Activated T-cell treated with anti-CD3 and anti-CD28 coated beads, Interleukin-2, amount 50 U/mL, for 24 hours (primary cell): Measurements from ENCODE around the gene IL4R.

Experiments
- DNase-seq: peaks from one replicate; pipeline ENCODE4 v3.0.0-alpha.2; 2020
- H3K27ac Mint-ChIP-seq: 2 replicates; pipeline ENCODE4 v1.8.0; 2020; ENCODE audit warnings: mild to moderate bottlenecking, mixed read lengths
- H3K27me3 Mint-ChIP-seq: 2 replicates; pipeline ENCODE4 v1.8.0; 2020; ENCODE audit warnings: mixed read lengths
- H3K36me3 Mint-ChIP-seq: 2 replicates; pipeline ENCODE4 v1.8.0; 2020; ENCODE audit warnings: low read depth, mixed read lengths
- H3K4me1 Mint-ChIP-seq: 2 replicates; pipeline ENCODE4 v1.8.0; 2020; ENCODE audit warnings: low read depth, mixed read lengths
- H3K4me3 Mint-ChIP-seq: 2 replicates; pipeline ENCODE4 v1.8.0; 2020; ENCODE audit warnings: mild to moderate bottlenecking, moderate library complexity, mixed read lengths
- H3K9me3 Mint-ChIP-seq: 2 replicates; pipeline ENCODE4 v1.8.0; 2020; ENCODE audit warnings: mixed read lengths

IL4R gene

DNA sequence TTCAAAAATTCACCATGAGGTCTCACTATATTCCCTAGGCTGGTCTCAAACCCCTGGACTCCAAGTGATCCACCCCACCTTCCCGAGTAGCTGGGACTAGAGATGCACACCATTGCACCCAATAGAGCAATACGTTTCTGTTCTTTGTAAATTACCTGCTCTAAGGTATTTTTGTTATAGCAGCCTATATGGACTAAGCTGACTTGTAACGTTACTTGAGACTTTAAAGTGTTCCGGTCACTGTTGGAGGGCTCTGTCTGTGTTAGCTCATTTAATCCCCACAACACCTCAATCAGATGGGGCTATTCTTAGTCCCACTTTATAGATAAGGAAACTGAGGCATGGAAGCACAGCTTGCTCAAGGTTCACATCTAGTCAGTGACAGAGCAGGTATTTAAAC lies 25.4 kb downstream of the IL4R start:
- H3K4me1 Mint-ChIP-seq, result peaks cover 33% of the 10 kb centered on the region
- H3K9me3 Mint-ChIP-seq, result no peaks in the 10 kb centered on the region
- H3K27ac Mint-ChIP-seq, result peak overlapping the region; percentile 76
- H3K36me3 Mint-ChIP-seq, result peaks cover 98% of the 10 kb centered on the region
- H3K27me3 Mint-ChIP-seq, result no peaks in the 10 kb centered on the region
- H3K4me3 Mint-ChIP-seq, result no peak overlapping the region
- no peak for DNase-seq

DNA sequence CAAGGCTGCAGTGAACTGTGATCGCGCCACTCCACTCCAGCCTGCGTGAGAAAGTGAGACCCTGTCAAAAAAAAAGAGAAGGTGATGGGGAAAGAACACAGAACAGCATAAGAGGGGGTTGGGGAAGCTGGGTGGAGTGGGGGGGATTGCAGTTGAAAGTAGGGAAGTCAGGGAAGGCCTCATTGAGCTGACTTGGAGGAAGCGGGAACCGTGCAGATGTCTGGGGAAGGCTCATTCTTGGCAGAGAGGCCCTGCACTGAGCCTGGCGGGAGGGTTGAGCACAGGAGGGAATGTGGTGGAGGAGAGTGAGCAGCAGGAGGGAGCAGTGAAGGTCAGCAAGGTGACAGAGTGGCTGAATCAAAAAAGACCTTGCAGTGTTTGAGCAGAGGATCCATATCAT lies 26.9 kb downstream of the IL4R start:
- Mint-ChIP-seq H3K36me3 (peaks cover 97% of the 10 kb centered on the region), H3K27me3 (no peaks in the 10 kb centered on the region), H3K9me3 (no peaks in the 10 kb centered on the region), H3K4me1 (peaks cover 23% of the 10 kb centered on the region), H3K27ac (peak overlapping the region; percentile 27), H3K4me3 (no peak overlapping the region)
- DNase-seq, result no peak

DNA sequence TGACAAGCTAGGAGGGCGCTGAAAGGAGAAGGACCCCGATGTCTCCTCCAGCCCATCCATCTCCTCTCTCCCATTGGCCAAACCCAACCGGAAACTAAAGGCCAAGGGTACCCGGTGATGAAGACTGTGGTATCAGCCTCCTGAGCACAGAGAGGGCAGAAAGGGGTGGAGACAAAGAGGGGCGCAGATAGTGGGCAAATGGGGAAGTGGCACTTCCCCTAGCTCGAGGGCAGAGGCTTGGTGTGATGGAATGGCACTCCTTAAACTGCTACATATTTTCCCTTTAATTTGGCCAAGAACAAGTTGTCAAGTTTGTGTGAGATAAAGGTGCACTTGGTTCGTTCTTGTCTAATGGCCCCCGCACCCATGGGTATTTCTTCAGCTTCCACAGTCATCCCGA lies 27.8 kb downstream of the IL4R start:
- no peak for DNase-seq
- H3K4me1 Mint-ChIP-seq, result peaks cover 18% of the 10 kb centered on the region
- peaks cover 96% of the 10 kb centered on the region for H3K36me3 Mint-ChIP-seq
- H3K27ac Mint-ChIP-seq, result peak overlapping the region; percentile 27
- no peaks in the 10 kb centered on the region for H3K27me3 Mint-ChIP-seq
- H3K9me3 Mint-ChIP-seq, result no peaks in the 10 kb centered on the region
- H3K4me3 Mint-ChIP-seq, result no peak overlapping the region

DNA sequence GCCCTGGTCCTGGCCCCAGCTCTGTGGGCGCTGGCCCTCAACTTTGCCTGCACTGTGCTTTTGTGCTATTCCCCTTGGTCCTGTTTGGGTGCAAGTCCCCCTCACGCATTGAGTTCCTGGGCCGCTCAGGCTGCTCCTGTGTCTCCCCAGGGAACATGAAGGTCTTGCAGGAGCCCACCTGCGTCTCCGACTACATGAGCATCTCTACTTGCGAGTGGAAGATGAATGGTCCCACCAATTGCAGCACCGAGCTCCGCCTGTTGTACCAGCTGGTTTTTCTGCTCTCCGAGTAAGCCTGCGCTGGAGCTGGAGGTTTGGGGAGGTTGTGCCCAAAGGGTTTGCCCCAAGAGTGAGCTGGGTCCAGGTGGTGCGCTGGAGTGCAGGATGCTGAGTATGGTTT lies 28.2 kb downstream of the IL4R start:
- Mint-ChIP-seq H3K36me3 (peaks cover 98% of the 10 kb centered on the region), H3K4me3 (no peak overlapping the region), H3K27ac (no peak overlapping the region), H3K27me3 (no peaks in the 10 kb centered on the region), H3K4me1 (peaks cover 20% of the 10 kb centered on the region), H3K9me3 (no peaks in the 10 kb centered on the region)
- no peak for DNase-seq

DNA sequence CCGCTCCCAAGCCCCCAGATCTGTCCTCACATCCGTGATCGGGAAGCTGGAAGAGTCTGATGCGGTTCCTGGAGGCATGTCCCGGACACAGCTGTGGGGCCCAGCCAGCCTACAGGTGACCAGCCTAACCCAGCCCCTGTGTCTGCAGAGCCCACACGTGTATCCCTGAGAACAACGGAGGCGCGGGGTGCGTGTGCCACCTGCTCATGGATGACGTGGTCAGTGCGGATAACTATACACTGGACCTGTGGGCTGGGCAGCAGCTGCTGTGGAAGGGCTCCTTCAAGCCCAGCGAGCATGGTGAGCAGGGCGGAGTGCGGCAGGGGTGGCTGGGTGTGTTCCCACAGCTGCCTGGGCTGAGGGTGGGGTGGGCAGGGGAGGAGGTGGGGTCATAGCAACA lies 30.9 kb downstream of the IL4R start:
- Mint-ChIP-seq H3K27ac (peak overlapping the region; percentile 50), H3K27me3 (no peaks in the 10 kb centered on the region), H3K36me3 (peaks cover 98% of the 10 kb centered on the region), H3K4me3 (no peak overlapping the region), H3K9me3 (no peaks in the 10 kb centered on the region), H3K4me1 (peaks cover 18% of the 10 kb centered on the region)
- no peak for DNase-seq

DNA sequence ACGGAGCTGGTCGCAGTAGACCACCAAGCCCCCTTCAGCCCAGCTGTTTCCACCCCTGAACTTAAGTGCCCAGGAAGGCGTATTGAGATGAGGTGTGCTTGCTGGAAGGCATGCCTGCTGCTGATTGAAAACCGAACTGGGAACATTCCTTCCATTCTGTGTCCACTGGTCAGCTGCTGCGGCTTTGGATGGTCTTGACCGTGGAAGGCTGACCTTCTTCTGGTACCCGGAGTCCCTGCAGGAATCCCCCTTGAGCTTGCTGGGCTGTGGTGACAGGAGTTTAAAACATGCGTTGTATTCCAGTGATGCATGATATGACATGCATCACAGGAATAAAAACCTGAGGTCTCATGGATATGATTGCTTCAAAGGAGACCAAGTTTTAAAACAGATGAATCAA lies 31.4 kb downstream of the IL4R start:
- Mint-ChIP-seq H3K9me3 (no peaks in the 10 kb centered on the region), H3K4me3 (no peak overlapping the region), H3K27me3 (no peaks in the 10 kb centered on the region), H3K4me1 (peaks cover 21% of the 10 kb centered on the region), H3K36me3 (peaks cover 98% of the 10 kb centered on the region), H3K27ac (peak overlapping the region; percentile 34)
- DNase-seq, result no peak

DNA sequence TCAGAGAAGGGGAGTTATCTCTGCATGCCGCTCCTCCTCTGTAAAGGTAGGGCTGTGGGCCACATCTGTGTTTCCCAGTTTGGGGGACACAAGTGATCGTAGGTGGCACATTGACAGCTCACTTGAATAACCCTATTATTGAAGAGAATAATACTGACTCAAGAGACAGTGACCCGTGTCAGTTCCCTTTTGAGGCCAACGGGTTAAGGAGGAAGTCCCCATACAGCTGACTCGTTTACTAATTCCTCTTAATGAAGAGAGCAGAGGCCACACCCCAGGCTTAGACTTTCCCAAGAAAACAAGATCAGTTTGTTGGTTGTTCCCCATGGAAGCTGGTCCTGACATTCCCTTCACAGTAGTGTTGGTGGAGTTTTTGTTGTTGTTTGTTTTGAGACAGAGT lies 33.0 kb downstream of the IL4R start:
- H3K4me3 Mint-ChIP-seq, result no peak overlapping the region
- no peaks in the 10 kb centered on the region for H3K9me3 Mint-ChIP-seq
- H3K4me1 Mint-ChIP-seq, result peaks cover 22% of the 10 kb centered on the region
- peaks cover 98% of the 10 kb centered on the region for H3K36me3 Mint-ChIP-seq
- H3K27me3 Mint-ChIP-seq, result no peaks in the 10 kb centered on the region
- no peak for DNase-seq
- peak overlapping the region; percentile 79 for H3K27ac Mint-ChIP-seq

DNA sequence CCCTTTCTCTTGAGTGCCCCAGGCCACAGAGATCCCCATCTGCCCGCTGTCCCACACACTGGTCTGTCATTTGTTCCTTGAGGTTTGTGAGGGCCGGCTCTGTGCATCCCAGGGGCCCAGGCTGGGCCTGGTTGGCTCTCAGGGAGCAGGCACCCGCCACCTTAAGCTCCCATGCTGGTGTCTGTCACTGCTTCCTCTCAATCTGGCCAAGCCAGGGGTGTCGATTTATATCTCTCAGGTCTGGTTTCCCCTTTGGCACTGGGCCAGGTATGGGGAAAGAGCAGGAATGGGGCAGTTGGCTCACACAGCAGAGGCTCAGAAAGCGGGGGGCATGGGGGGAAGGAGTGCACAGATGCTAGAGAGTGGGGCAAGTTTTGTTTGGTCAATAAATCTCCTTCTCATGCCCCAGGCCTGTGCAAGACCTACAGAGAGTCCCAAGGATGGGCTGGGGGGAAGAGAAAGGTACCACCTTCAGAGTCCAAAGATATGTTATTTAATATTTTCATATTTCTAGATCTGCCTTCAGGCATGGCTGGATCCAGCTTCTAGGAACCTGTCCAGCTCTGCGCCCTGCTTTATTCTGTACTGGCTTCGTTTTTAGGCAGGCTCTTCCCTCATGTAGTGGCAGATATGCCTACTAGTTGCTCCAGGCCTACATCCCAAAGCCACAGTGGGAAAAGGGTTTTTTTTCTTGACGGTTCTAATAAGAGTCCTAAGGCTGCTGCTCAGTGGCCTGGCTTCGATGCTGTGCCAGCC lies 34.3 kb downstream of the IL4R start:
- no peak overlapping the region for H3K4me3 Mint-ChIP-seq
- H3K36me3 Mint-ChIP-seq, result peaks cover 98% of the 10 kb centered on the region
- H3K27me3 Mint-ChIP-seq, result no peaks in the 10 kb centered on the region
- DNase-seq, result no peak
- H3K27ac Mint-ChIP-seq, result peak overlapping the region; percentile 79
- peaks cover 24% of the 10 kb centered on the region for H3K4me1 Mint-ChIP-seq
- H3K9me3 Mint-ChIP-seq, result no peaks in the 10 kb centered on the region

DNA sequence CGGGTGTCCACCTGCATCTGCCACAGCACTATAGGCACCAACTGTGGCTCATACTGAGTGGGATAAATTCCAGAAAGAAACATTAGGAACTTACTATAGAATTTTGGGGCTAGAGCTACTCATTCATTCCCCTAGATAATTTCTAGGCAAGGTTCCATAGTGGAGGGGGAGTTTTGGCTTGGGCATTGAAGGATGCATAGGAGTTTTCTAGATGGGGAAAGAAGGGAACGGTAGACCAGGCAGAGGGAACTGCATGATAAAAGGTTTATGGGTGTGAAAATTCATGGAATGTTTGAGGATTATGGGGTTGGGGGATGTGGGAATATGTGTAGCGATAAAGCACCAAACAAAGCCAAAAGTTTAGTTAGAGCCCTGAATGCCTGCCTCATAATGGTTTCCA lies 35.5 kb downstream of the IL4R start:
- no peak for DNase-seq
- no peaks in the 10 kb centered on the region for H3K27me3 Mint-ChIP-seq
- peak overlapping the region; percentile 85 for H3K27ac Mint-ChIP-seq
- peaks cover 26% of the 10 kb centered on the region for H3K4me1 Mint-ChIP-seq
- no peak overlapping the region for H3K4me3 Mint-ChIP-seq
- H3K36me3 Mint-ChIP-seq, result peaks cover 96% of the 10 kb centered on the region
- no peaks in the 10 kb centered on the region for H3K9me3 Mint-ChIP-seq

DNA sequence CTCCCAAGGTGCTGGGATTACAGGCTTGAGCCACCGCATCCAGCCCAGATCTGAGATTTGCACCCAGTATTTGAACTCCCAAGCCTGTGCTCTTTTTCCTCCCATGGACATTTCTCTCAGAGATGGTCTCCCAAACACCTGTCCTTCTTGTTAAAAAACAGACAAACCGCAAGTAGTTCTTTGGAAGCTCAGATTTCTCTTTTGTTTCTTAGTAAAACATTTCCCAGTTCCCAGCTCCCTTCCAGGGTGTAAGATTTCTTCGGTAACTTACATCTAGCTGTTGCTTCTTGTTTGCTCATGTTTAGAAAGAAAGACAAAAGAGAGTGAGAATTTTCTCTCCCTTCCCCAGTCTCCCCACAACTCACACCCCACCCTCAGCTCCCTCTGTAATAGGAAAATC lies 36.2 kb downstream of the IL4R start:
- no peak for DNase-seq
- H3K4me1 Mint-ChIP-seq, result peaks cover 28% of the 10 kb centered on the region
- H3K36me3 Mint-ChIP-seq, result peaks cover 96% of the 10 kb centered on the region
- H3K27ac Mint-ChIP-seq, result peak overlapping the region; percentile 85
- no peaks in the 10 kb centered on the region for H3K9me3 Mint-ChIP-seq
- no peak overlapping the region for H3K4me3 Mint-ChIP-seq
- no peaks in the 10 kb centered on the region for H3K27me3 Mint-ChIP-seq

DNA sequence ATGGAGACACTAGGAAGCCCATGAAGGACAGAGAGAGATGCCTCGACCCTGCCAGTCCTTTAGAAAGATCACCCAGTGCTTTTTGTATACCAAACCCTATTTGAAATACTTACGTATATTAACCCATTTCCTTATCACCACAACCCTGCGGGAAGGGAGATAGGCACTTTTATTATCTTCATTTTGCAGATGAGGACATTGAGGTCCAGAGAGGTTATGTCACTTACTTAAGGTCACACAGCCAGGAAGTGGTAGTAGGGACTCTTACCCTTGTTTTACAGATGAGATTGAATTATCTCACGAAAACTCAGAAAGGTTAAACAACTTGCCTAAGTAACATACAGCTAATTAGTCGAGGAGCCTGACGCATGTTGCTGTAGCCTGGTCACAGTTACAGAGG lies 38.2 kb downstream of the IL4R start:
- H3K4me1 Mint-ChIP-seq, result peaks cover 24% of the 10 kb centered on the region
- H3K27me3 Mint-ChIP-seq, result no peaks in the 10 kb centered on the region
- H3K27ac Mint-ChIP-seq, result peak overlapping the region; percentile 63
- no peak overlapping the region for H3K4me3 Mint-ChIP-seq
- H3K9me3 Mint-ChIP-seq, result no peaks in the 10 kb centered on the region
- DNase-seq, result no peak
- peaks cover 98% of the 10 kb centered on the region for H3K36me3 Mint-ChIP-seq

DNA sequence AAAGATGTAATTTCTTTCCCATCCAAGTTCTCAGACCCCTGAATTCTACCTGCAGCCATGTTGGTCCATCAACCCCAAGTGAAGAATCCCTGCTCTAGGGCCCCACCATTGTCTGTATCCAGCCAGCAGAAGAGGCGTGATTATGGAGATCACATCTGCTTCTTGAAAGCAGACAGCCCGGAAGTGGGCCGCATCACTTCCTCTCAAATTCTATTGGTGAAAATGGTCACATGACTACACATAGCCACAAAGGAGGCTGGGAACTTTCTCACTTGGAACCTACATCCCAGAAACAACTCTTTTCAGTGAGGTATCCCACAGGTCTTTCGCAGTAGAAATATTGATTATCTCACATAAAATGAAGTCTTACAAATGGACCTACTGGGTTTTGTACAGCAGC lies 40.1 kb downstream of the IL4R start:
- peaks cover 96% of the 10 kb centered on the region for H3K36me3 Mint-ChIP-seq
- peaks cover 19% of the 10 kb centered on the region for H3K4me1 Mint-ChIP-seq
- peak overlapping the region; percentile 54 for H3K27ac Mint-ChIP-seq
- no peaks in the 10 kb centered on the region for H3K9me3 Mint-ChIP-seq
- no peak for DNase-seq
- H3K27me3 Mint-ChIP-seq, result no peaks in the 10 kb centered on the region
- no peak overlapping the region for H3K4me3 Mint-ChIP-seq

DNA sequence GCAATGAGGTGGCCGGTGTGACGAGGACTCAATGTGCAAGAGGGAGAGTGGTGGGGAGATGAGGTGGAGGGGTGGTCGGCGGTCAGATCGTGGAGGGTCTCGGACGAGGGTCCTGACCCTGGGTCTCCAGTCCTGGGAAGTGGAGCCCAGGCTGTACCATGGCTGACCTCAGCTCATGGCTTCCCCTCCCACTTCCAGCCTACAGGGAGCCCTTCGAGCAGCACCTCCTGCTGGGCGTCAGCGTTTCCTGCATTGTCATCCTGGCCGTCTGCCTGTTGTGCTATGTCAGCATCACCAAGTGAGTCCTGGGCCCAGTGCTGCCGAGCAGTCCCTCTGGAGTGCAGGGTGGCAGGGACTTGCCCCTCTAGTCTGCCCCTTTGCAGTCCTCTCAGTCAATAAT lies 41.8 kb downstream of the IL4R start:
- Mint-ChIP-seq H3K4me1 (peaks cover 14% of the 10 kb centered on the region), H3K27ac (peak overlapping the region; percentile 68), H3K4me3 (no peak overlapping the region), H3K9me3 (no peaks in the 10 kb centered on the region), H3K36me3 (peaks cover 96% of the 10 kb centered on the region), H3K27me3 (no peaks in the 10 kb centered on the region)
- DNase-seq, result peak; percentile 67

DNA sequence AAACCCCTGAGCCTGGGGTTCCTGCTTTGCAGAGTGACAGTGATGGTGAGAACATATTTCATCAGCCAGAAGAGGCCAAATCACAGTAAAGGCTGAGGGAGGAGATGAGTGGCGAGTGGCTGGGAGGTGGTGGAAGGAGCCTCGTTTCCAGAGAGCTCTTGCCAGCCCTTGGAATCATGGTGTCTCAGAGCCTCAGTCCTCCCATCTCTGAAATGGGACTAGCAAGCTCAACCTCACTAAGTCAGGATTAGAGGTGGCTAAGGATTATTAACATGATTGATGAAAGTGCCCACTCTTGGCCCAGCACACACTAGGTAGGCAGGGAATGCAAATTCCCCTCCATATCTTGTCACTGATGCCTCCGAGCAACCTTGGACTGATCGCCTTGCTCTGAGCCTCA lies 43.0 kb downstream of the IL4R start:
- Mint-ChIP-seq H3K4me3 (no peak overlapping the region), H3K27me3 (no peaks in the 10 kb centered on the region), H3K36me3 (peaks cover 96% of the 10 kb centered on the region), H3K9me3 (no peaks in the 10 kb centered on the region), H3K27ac (peak overlapping the region; percentile 63), H3K4me1 (peaks cover 14% of the 10 kb centered on the region)
- DNase-seq, result no peak

DNA sequence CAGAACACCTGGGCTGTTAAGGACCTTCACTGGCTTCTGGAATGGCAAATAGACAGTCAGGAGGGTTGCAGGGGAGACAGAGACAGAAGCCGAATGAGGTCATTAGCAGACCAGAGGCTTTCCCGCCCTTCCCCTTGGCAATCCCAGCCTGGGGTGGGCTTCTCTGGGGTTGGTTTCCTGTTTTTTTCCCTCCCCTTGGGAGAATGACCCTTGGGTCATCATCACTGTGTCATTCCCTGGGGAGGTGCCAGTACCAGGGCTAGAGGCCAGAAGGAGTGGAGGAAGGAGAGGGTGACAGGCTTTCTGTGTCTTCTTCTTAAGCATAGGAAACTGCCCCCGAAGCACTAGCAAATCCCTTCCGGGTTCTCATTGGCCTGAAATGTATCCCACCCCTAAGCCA lies 45.3 kb downstream of the IL4R start:
- Mint-ChIP-seq H3K36me3 (peaks cover 99% of the 10 kb centered on the region), H3K4me3 (no peak overlapping the region), H3K9me3 (no peaks in the 10 kb centered on the region), H3K27me3 (no peaks in the 10 kb centered on the region), H3K27ac (peak overlapping the region; percentile 77), H3K4me1 (peaks cover 33% of the 10 kb centered on the region)
- no peak for DNase-seq

DNA sequence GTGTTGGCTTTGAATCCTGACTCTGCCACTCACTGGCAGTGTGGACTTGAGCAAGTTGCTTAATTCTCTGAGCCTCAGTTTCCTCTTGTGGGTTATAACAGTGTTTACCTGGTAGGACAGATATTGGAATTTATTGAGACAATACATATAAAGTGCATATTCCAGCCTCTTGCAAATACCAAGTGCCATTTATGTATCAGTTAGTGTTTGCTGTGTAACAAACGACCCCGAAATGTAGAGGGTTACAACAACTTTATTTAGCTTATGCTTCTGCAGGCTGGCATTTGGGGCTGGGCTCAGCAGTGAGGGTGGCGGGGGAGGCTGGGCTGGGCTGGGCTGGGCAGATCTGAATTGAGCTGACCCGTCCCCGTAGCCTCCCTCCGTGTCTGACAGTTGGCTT lies 45.8 kb downstream of the IL4R start:
- H3K27ac Mint-ChIP-seq, result peak overlapping the region; percentile 77
- H3K9me3 Mint-ChIP-seq, result no peaks in the 10 kb centered on the region
- peaks cover 99% of the 10 kb centered on the region for H3K36me3 Mint-ChIP-seq
- no peak for DNase-seq
- H3K4me1 Mint-ChIP-seq, result peaks cover 34% of the 10 kb centered on the region
- H3K4me3 Mint-ChIP-seq, result no peak overlapping the region
- H3K27me3 Mint-ChIP-seq, result no peaks in the 10 kb centered on the region
